ENCODE data around the gene TMEM256.

TMEM256 gene

GRCh38 chr17:7428557-7428956 is 24.7 kb upstream of the TMEM256 start, which contains the start of gene SPEM3:
Gene SPEM3, plus strand, starts transcription at chr17:7428857. Its CDS starts 46 bp downstream, at chr17:7428903.
- no peak for DNase-seq

- DNase-seq: no peak
Observed at GRCh38 chr17:7427549-7427948, 23.7 kb upstream of the TMEM256 start.

GRCh38 chr17:7426896-7427489 is 23.1 kb upstream of the TMEM256 start:
- DNase-seq: no peak

GRCh38 chr17:7426203-7426863 is 22.4 kb upstream of the TMEM256 start:
- no peak for DNase-seq

GRCh38 chr17:7425756-7426155 is 21.9 kb upstream of the TMEM256 start:
- DNase-seq: no peak

GRCh38 chr17:7425316-7425715 is 21.4 kb upstream of the TMEM256 start, which contains the start of gene SPEM2:
Gene SPEM2, plus strand, starts transcription at chr17:7425616. Its CDS starts 73 bp downstream, at chr17:7425689.
- no peak for DNase-seq

- DNase-seq: no peak
Observed at GRCh38 chr17:7423679-7424078, 19.8 kb upstream of the TMEM256 start.

GRCh38 chr17:7421186-7421585 is 17.3 kb upstream of the TMEM256 start:
- DNase-seq: no peak

GRCh38 chr17:7419819-7420610 is 16.1 kb upstream of the TMEM256 start, which contains the start of gene SPEM1:
Gene SPEM1, plus strand, starts transcription at chr17:7420324. Its CDS starts 61 bp downstream, at chr17:7420385.
- no peak for DNase-seq

GRCh38 chr17:7418472-7419152 is 14.7 kb upstream of the TMEM256 start:
- DNase-seq: no peak

GRCh38 chr17:7417056-7417655 is 13.3 kb upstream of the TMEM256 start:
- DNase-seq: no peak

- DNase-seq: no peak
Observed at GRCh38 chr17:7416323-7416722, 12.4 kb upstream of the TMEM256 start.

GRCh38 chr17:7415784-7416183 is 11.9 kb upstream of the TMEM256 start:
- no peak for DNase-seq

- no peak for DNase-seq
Observed at GRCh38 chr17:7414837-7415236, 10.9 kb upstream of the TMEM256 start.

GRCh38 chr17:7413346-7413985 is 9.6 kb upstream of the TMEM256 start:
- DNase-seq: no peak

GRCh38 chr17:7411427-7411750 is 7.5 kb upstream of the TMEM256 start:
- no peak for DNase-seq

GRCh38 chr17:7410634-7411426 is 6.9 kb upstream of the TMEM256 start:
- no peak for DNase-seq

- no peak for DNase-seq
Observed at GRCh38 chr17:7409716-7410115, 5.8 kb upstream of the TMEM256 start.

GRCh38 chr17:7408863-7409262 is 5.0 kb upstream of the TMEM256 start:
- no peak for DNase-seq

- no peak for DNase-seq
Observed at GRCh38 chr17:7408252-7408727, 4.4 kb upstream of the TMEM256 start.

Measured in KG1 (cell line).